Measurements from ENCODE around the gene DHRS2.

- TF ChIP-seq POLR2A (IDR thresholded peaks at IDR 0.05) (no peak), CTCF (IDR thresholded peaks at IDR 0.05) (no peak), POLR2AphosphoS5 (IDR thresholded peaks at IDR 0.05) (no peak)
Measured at GRCh38 chr14:23604675-23605170, 31.4 kb upstream of the DHRS2 start.
